ENCODE results near the gene LARGE1.

The LARGE1 gene

GRCh38 chr22:33247758-33248157, 672.5 kb downstream of the LARGE1 start:
- Histone ChIP-seq H3K4me2 (ENCODE audit: low read depth, low read length, poor library complexity, severe bottlenecking) (no peak overlapping the region), H3K36me3 (ENCODE audit: insufficient read depth, low read length) (no peaks in the 10 kb centered on the region), H4K20me1 (ENCODE audit: insufficient read depth, low read length, poor library complexity, severe bottlenecking) (no peaks in the 10 kb centered on the region), H3F3A (ENCODE audit: low read depth) (no peaks in the 10 kb centered on the region), H3K4me1 (ENCODE audit: insufficient read depth, low read length, poor library complexity, severe bottlenecking) (no peaks in the 10 kb centered on the region), H3K4me3 (ENCODE audit: low read length, poor library complexity, severe bottlenecking) (no peak overlapping the region), H3K79me2 (ENCODE audit: insufficient read depth, low read length) (no peaks in the 10 kb centered on the region), H3K9me3 (ENCODE audit: insufficient read depth, low read depth, low read length) (0 out of 2 replicates have a peak, but pooled peaks cover 4% of the 10 kb centered on the region), H3K9me2 (replicated peaks; ENCODE audit: low read depth, low read length) (no peaks in the 10 kb centered on the region), H3K27me3 (ENCODE audit: insufficient read depth, low read length, poor library complexity, severe bottlenecking) (no peaks in the 10 kb centered on the region), H2AFZ (ENCODE audit: low read length) (no peak overlapping the region), H3K9ac (ENCODE audit: low read depth, low read length, poor library complexity, severe bottlenecking) (no peak overlapping the region)
- no peak for TF ChIP-seq EZH2phosphoT487 (IDR thresholded peaks at IDR 0.05; ENCODE audit: borderline replicate concordance)

GRCh38 chr22:33242078-33242477, 678.2 kb downstream of the LARGE1 start:
- Histone ChIP-seq H3K9ac (ENCODE audit: low read depth, low read length, poor library complexity, severe bottlenecking) (no peak overlapping the region), H3K4me3 (ENCODE audit: low read length, poor library complexity, severe bottlenecking) (no peak overlapping the region), H3F3A (ENCODE audit: low read depth) (no peaks in the 10 kb centered on the region), H2AFZ (ENCODE audit: low read length) (no peak overlapping the region), H4K20me1 (ENCODE audit: insufficient read depth, low read length, poor library complexity, severe bottlenecking) (no peaks in the 10 kb centered on the region), H3K4me1 (ENCODE audit: insufficient read depth, low read length, poor library complexity, severe bottlenecking) (no peaks in the 10 kb centered on the region), H3K9me3 (ENCODE audit: insufficient read depth, low read depth, low read length) (no peaks in the 10 kb centered on the region), H3K36me3 (ENCODE audit: insufficient read depth, low read length) (no peaks in the 10 kb centered on the region), H3K27me3 (ENCODE audit: insufficient read depth, low read length, poor library complexity, severe bottlenecking) (no peaks in the 10 kb centered on the region), H3K79me2 (ENCODE audit: insufficient read depth, low read length) (no peaks in the 10 kb centered on the region), H3K4me2 (ENCODE audit: low read depth, low read length, poor library complexity, severe bottlenecking) (no peak overlapping the region), H3K9me2 (replicated peaks; ENCODE audit: low read depth, low read length) (no peaks in the 10 kb centered on the region)
- TF ChIP-seq CTCF (conservative IDR thresholded peaks at IDR 0.05; ENCODE audit: low read length) = no peak
- TF ChIP-seq EZH2phosphoT487 (IDR thresholded peaks at IDR 0.05; ENCODE audit: borderline replicate concordance) = no peak

- H3F3A ChIP-seq (ENCODE audit: low read depth) = no peaks in the 10 kb centered on the region
- H3K4me3 ChIP-seq (ENCODE audit: low read length, poor library complexity, severe bottlenecking) = no peak overlapping the region
- H3K4me1 ChIP-seq (ENCODE audit: insufficient read depth, low read length, poor library complexity, severe bottlenecking) = no peaks in the 10 kb centered on the region
- no peak overlapping the region for H3K9ac ChIP-seq (ENCODE audit: low read depth, low read length, poor library complexity, severe bottlenecking)
- no peak overlapping the region for H3K4me2 ChIP-seq (ENCODE audit: low read depth, low read length, poor library complexity, severe bottlenecking)
- TF ChIP-seq CTCF (conservative IDR thresholded peaks at IDR 0.05; ENCODE audit: low read length) (no peak), EZH2phosphoT487 (IDR thresholded peaks at IDR 0.05; ENCODE audit: borderline replicate concordance) (no peak)
- no peaks in the 10 kb centered on the region for H3K36me3 ChIP-seq (ENCODE audit: insufficient read depth, low read length)
- no peaks in the 10 kb centered on the region for H4K20me1 ChIP-seq (ENCODE audit: insufficient read depth, low read length, poor library complexity, severe bottlenecking)
- H3K9me2 ChIP-seq (replicated peaks; ENCODE audit: low read depth, low read length) = no peaks in the 10 kb centered on the region
- H3K9me3 ChIP-seq (ENCODE audit: insufficient read depth, low read depth, low read length) = no peaks in the 10 kb centered on the region
- H2AFZ ChIP-seq (ENCODE audit: low read length) = no peak overlapping the region
- no peaks in the 10 kb centered on the region for H3K27me3 ChIP-seq (ENCODE audit: insufficient read depth, low read length, poor library complexity, severe bottlenecking)
- H3K79me2 ChIP-seq (ENCODE audit: insufficient read depth, low read length) = no peaks in the 10 kb centered on the region
Measured at GRCh38 chr22:33240888-33241475, 679.3 kb downstream of the LARGE1 start.

- Histone ChIP-seq H3K27me3 (ENCODE audit: insufficient read depth, low read length, poor library complexity, severe bottlenecking) (no peaks in the 10 kb centered on the region), H3K9me2 (replicated peaks; ENCODE audit: low read depth, low read length) (no peaks in the 10 kb centered on the region), H3K79me2 (ENCODE audit: insufficient read depth, low read length) (no peaks in the 10 kb centered on the region), H3K4me3 (ENCODE audit: low read length, poor library complexity, severe bottlenecking) (no peak overlapping the region), H3K9ac (ENCODE audit: low read depth, low read length, poor library complexity, severe bottlenecking) (no peak overlapping the region), H3K4me1 (ENCODE audit: insufficient read depth, low read length, poor library complexity, severe bottlenecking) (no peaks in the 10 kb centered on the region), H4K20me1 (ENCODE audit: insufficient read depth, low read length, poor library complexity, severe bottlenecking) (no peaks in the 10 kb centered on the region), H2AFZ (ENCODE audit: low read length) (no peak overlapping the region), H3F3A (ENCODE audit: low read depth) (no peaks in the 10 kb centered on the region), H3K4me2 (ENCODE audit: low read depth, low read length, poor library complexity, severe bottlenecking) (no peak overlapping the region), H3K36me3 (ENCODE audit: insufficient read depth, low read length) (no peaks in the 10 kb centered on the region), H3K9me3 (ENCODE audit: insufficient read depth, low read depth, low read length) (peaks cover 11% of the 10 kb centered on the region; the same call in 1 of the 2 replicates)
- TF ChIP-seq CTCF (conservative IDR thresholded peaks at IDR 0.05; ENCODE audit: low read length) = no peak
- no peak for TF ChIP-seq EZH2phosphoT487 (IDR thresholded peaks at IDR 0.05; ENCODE audit: borderline replicate concordance)
Measured at GRCh38 chr22:33232071-33232470, 688.2 kb downstream of the LARGE1 start.
